ENCODE data around the gene WDR72. TPM values are rescaled to one million over a fixed set of nuclear protein-coding genes. Genes with fewer than 3 reads are reported as not detected.

WDR72 gene
- total RNA-seq, 1 donor from 2014 or later: 2.0 TPM

DNA sequence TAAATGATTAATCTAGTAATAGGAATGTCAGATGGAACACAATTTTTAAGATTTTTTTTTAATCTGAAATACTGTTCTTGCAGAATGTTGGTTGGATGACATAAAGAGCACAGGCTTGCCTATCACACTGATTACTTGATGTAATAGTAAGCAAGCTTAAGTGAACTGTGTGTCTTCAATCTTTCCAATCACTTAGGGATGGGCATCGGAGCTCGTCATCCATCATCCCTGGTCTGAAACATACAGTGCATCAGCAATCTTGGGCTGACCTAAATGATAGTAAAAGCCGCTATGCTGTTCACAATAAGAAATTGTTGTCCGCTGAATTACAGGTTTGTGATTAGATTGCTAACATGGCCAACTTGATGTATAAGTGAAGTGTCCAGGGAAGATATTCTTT lies 195.8 kb downstream of the WDR72 start:
- Mint-ChIP-seq H3K9me3 (no peaks in the 10 kb centered on the region), H3K4me3 (no peak overlapping the region), H3K27me3 (peaks cover 2% of the 10 kb centered on the region), H3K27ac (no peak overlapping the region), H3K36me3 (no peaks in the 10 kb centered on the region), H3K4me1 (ENCODE audit: unreplicated experiment) (peaks cover 26% of the 10 kb centered on the region)
- TF ChIP-seq, protein P1, sequence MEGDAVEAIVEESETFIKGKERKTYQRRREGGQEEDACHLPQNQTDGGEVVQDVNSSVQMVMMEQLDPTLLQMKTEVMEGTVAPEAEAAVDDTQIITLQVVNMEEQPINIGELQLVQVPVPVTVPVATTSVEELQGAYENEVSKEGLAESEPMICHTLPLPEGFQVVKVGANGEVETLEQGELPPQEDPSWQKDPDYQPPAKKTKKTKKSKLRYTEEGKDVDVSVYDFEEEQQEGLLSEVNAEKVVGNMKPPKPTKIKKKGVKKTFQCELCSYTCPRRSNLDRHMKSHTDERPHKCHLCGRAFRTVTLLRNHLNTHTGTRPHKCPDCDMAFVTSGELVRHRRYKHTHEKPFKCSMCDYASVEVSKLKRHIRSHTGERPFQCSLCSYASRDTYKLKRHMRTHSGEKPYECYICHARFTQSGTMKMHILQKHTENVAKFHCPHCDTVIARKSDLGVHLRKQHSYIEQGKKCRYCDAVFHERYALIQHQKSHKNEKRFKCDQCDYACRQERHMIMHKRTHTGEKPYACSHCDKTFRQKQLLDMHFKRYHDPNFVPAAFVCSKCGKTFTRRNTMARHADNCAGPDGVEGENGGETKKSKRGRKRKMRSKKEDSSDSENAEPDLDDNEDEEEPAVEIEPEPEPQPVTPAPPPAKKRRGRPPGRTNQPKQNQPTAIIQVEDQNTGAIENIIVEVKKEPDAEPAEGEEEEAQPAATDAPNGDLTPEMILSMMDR (conservative IDR thresholded peaks at IDR 0.05): no peak
- DNase-seq (ENCODE audit: extremely low spot score, unreplicated experiment): no peak

DNA sequence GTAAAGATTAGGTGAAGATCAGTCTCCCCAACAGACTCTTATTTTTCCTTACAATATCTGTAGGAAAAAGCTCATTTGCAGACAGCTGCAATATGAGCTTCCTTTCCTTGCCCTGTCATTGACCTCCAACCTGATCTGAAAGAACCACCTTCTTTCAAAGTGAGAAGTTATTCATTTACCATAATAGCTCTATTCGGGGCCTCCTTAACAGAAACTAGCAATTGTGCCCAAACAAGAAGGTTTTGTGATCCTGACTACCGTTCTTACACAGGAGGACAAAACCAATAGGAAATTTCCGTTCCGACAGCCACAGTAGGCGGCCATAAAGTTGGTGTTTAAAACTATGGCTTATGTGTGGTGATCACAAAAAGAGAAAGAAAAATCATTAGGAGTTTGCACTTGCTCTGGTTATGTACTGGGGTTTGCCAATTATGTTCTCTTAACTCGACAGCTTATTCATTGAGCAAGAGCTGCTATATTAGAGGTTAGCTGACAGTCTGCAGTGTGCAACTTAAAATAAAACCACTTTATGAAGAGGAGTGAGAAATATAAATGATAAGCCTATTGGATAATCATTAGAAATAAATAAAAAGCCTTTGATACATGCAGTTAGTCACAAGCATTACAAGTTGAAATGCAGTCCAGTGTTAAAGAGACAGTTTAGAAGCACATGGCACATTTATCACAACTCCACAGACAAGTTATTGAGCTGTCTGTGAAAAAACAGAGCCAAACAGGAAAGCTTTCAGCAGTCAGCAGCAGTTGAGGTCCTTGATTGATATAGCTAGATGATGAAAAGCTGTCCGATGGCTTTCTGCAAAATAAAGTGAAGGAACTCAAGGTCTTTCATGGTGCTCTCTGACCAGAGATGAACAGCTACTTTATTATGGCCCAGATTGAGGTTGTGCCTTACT lies 199.8 kb downstream of the WDR72 start:
- H3K4me1 Mint-ChIP-seq (ENCODE audit: unreplicated experiment): peaks cover 26% of the 10 kb centered on the region
- H3K27ac Mint-ChIP-seq: peak overlapping the region; percentile 22
- no peaks in the 10 kb centered on the region for H3K27me3 Mint-ChIP-seq
- TF ChIP-seq, protein P1 (conservative IDR thresholded peaks at IDR 0.05): no peak
- H3K9me3 Mint-ChIP-seq: no peaks in the 10 kb centered on the region
- DNase-seq (ENCODE audit: extremely low spot score, unreplicated experiment): no peak
- peak overlapping the region; percentile 8 for H3K4me3 Mint-ChIP-seq
- H3K36me3 Mint-ChIP-seq: no peaks in the 10 kb centered on the region

DNA sequence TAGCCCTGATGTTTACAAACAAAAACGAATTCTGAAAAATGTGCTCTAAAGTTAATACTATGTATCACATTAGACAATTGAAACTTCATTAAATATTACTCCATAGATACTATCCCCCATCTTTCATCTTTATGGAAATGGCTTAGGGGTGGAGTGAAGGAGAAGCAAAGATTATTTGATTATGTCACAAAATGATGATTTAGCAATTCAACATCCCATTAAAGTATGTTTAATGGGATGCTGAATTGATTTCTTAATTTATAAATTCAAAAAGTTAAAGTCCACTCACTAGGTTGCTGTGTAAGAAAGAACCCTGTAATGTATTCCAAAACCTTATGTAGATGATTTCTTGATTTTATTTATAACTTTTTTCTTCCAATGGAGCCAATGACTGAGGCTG lies 201.1 kb downstream of the WDR72 start:
- Mint-ChIP-seq H3K4me1 (ENCODE audit: unreplicated experiment) (peaks cover 26% of the 10 kb centered on the region), H3K27ac (no peak overlapping the region), H3K4me3 (no peak overlapping the region), H3K9me3 (no peaks in the 10 kb centered on the region), H3K27me3 (no peaks in the 10 kb centered on the region), H3K36me3 (no peaks in the 10 kb centered on the region)
- TF ChIP-seq, protein P1 (conservative IDR thresholded peaks at IDR 0.05): no peak
- no peak for DNase-seq (ENCODE audit: extremely low spot score, unreplicated experiment)

DNA sequence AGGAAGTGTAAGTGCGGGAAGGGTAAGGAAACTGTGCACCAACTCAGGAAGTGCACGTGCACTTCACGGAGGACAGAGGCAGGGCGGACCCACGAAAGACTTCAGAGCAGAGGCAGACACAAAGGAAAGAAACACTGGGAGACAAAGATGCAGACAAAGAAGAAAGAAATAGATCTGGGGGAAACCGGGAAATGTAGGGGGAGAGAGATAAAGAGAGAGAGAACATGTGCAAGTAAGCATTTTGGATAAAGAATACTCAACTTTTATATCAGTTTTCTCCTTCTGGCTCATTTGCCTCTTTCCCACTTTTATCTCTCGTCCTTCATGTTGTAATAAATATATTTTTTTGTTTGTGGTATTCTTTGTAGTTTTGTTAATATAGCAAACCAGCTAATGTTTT lies 204.2 kb downstream of the WDR72 start:
- Mint-ChIP-seq H3K9me3 (no peaks in the 10 kb centered on the region), H3K4me1 (ENCODE audit: unreplicated experiment) (peaks cover 14% of the 10 kb centered on the region), H3K27ac (no peak overlapping the region), H3K36me3 (no peaks in the 10 kb centered on the region), H3K4me3 (no peak overlapping the region), H3K27me3 (no peaks in the 10 kb centered on the region)
- TF ChIP-seq, protein P1 (conservative IDR thresholded peaks at IDR 0.05): no peak
- no peak for DNase-seq (ENCODE audit: extremely low spot score, unreplicated experiment)

DNA sequence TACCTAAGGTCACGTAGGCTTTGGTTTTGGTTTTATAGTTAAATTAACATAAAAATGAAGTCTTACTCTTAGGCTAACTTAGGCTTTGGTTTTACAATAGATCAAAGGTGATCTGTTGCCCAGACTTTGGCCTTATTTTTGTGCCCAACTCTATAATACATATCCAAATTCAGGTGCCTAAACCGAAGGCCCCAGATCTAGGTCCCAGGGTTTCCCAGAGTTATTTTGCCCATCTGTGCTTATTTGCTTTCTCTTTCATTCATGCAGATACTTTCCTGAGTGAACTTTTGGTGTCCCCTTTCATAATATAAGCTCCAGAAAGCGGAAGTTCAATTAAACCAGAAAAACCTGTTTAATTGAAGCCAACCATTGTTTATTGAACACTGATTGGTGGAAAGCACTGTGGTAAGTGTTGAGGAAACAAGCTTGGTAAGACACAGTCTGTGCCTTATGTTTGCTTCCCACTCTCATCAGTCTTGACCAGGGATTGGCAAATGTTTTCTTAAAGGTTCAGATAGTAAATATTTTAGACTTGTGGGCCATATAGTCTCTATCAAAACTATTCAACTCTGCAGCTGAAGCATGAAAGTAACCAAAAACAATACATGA lies 209.7 kb downstream of the WDR72 start:
- Mint-ChIP-seq H3K36me3 (no peaks in the 10 kb centered on the region), H3K4me3 (no peak overlapping the region), H3K27me3 (no peaks in the 10 kb centered on the region), H3K27ac (peak overlapping the region; percentile 57), H3K4me1 (ENCODE audit: unreplicated experiment) (peaks cover 14% of the 10 kb centered on the region), H3K9me3 (no peaks in the 10 kb centered on the region)
- DNase-seq (ENCODE audit: extremely low spot score, unreplicated experiment): no peak
- TF ChIP-seq, protein P1 (conservative IDR thresholded peaks at IDR 0.05): no peak
